SK-N-MC (cell line): Measurements from ENCODE around the gene EEF1A1.

Experiments used
- EZH2 ChIP-seq: fragments of 200-600 bp; sonication (generic); IDR thresholded peaks from one replicate; pipeline ENCODE4 v1.6.1; 2017; ENCODE audit warnings: antibody characterized with exemption
- FOXP2 ChIP-seq: optimal IDR thresholded peaks from 2 replicates; pipeline ENCODE3; 2011; ENCODE audit warnings: mild to moderate bottlenecking, moderate library complexity; ENCODE audit not compliant: insufficient read depth; ENCODE audit errors: extremely low read length, control extremely low read depth
- POLR2AphosphoS5 ChIP-seq: IDR thresholded peaks from 2 replicates; pipeline ENCODE4 v1.6.1; 2012; ENCODE audit warnings: mild to moderate bottlenecking, low read depth, low read length, borderline replicate concordance

DNA sequence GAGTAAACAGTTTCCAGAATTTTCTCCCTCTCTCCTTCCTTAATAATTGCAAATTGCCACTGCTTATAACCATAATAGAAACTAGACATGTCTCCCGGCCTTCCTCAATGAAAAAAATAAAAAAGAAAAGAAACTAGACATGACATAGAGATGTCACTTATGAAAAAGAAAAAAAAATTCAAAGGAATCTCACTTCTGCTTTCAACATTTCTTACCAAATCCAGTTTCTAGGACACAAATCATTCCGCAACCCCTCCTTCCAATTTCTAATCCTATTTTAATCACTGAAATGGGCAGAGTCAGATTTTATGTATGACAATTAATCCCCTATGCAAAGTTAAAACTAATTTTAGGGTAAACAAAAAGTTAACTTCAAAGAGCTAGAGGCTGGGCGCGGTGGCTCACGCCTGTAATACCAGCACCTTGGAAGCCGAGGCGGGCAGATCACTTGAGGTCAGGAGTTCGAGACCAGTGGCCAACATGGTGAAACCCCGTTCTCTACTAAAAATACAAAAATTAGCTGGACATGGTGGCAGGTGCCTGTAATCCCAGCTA is 40.1 kb upstream of the EEF1A1 start:
- TF ChIP-seq POLR2AphosphoS5 = no peak
- no peak for TF ChIP-seq EZH2
- no peak for TF ChIP-seq FOXP2
